SH-SY5Y (cell line): ENCODE results near the gene PHF1.

Experiments
- GATA2 ChIP-seq: IDR thresholded peaks from 2 replicates; pipeline ENCODE4 v1.6.1; 2011; ENCODE audit warnings: mild to moderate bottlenecking, low read depth, low read length
- GATA3 ChIP-seq: IDR thresholded peaks from 2 replicates; pipeline ENCODE4 v1.6.1; 2011; ENCODE audit warnings: low read depth, mild to moderate bottlenecking, low read length, moderate library complexity

DNA sequence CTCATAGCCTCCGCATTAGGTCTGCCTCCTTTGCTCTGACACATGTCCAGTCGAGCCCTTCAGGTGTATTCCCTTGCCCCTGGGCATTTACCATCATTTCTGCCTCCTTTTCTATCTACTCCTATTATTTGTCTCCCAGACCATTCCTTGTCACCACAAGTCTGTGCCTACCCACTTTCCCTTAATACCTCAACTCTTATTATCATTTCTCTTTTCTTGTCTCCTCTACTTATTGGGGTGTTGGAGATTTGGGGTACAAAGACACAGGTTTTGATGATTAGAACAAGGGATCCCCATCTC is 10.5 kb downstream of the PHF1 start:
- TF ChIP-seq GATA2 (no peak), GATA3 (no peak)
